Measurements from ENCODE around the gene TTLL6. TPM values are rescaled to one million over a fixed set of nuclear protein-coding genes. Genes with fewer than 3 reads are reported as not detected.

Gene TTLL6
- polyA plus RNA-seq, 2 of the 4 experiments (the other 2 are of a cell fraction) = 1.6 to 7.8 TPM

DNA sequence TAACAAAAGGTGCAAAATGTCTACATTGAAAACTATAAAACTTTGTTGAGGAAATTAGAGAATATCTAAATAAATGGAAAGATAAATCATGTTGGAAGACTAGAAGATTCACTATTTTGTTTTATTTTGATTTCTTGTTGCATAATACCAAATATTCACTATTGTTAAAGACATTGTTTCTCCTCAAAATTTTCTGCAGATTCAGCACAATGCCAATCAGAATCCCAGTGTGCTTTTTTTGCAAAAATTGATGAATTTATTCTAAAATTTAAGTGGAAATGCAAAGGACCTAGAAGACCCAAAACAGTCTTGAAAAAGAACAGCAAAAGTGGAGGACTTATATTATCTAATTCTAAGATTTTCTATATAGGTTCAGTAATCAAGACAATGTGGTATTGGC is 40.4 kb downstream of the TTLL6 start:
- TF ChIP-seq MAFK (IDR thresholded peaks at IDR 0.05; ENCODE audit: partially characterized antibody) (peak; percentile 89), FOSL2 (IDR thresholded peaks at IDR 0.05) (no peak), FOSL2 (CRISPR knock-in tag; IDR thresholded peaks at IDR 0.05) (no peak)
- Histone ChIP-seq H3K4me3 (no peak overlapping the region), H3K4me1 (no peaks in the 10 kb centered on the region), H3K4me2 (no peak overlapping the region), H3K9me3 (peaks cover 11% of the 10 kb centered on the region; the same call in 1 of the 3 replicates), H3K27ac (no peak overlapping the region)
- ATAC-seq = no peak
- FAIRE-seq = peak; percentile 95
- CTCF ChIA-PET = interaction anchor here (1.7 to 2.7 kb wide), 3 partner anchors 10 to 102 kb away, joined by 7 to 11 read pairs (median 7); no protein-coding TSS in a partner anchor
- DNase-seq (ENCODE audit: low read depth in 1 of 2, low spot score in 1 of 2) = no peak
- POLR2A ChIA-PET = no interaction called here

DNA sequence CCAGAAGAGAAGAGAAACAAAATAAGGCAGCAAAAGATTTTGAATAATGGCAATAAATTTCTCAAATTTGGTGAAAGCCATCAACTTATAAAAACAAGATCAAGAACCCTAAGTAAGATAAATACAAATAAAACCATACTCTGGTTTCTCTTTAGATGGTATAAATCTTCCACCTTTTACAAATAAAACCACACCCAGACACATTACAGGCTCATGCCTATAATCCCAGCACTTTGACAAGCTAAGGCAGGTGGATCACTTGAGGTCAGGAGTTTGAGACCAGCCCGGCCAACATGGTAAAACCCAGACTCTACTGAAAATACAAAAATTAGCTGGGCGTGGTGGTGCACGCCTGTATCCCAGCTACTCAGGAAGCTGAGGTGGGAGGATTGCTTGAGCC is 43.8 kb downstream of the TTLL6 start:
- peaks cover 11% of the 10 kb centered on the region; the same call in 1 of the 3 replicates for H3K9me3 ChIP-seq
- no peak overlapping the region for H3K4me2 ChIP-seq
- ChIA-PET POLR2A (no interaction called here), CTCF (no interaction called here)
- no peak for ATAC-seq
- no peak overlapping the region for H3K27ac ChIP-seq
- no peak for FAIRE-seq
- 91% methylated on average over 3 of the region's 3 CpGs for WGBS (ENCODE audit: missing lambda C conversion rate)
- no peak for DNase-seq (ENCODE audit: low read depth in 1 of 2, low spot score in 1 of 2)
- no peak overlapping the region for H3K4me3 ChIP-seq
- no peaks in the 10 kb centered on the region for H3K4me1 ChIP-seq
- TF ChIP-seq ZNF302 (CRISPR knock-in tag; IDR thresholded peaks at IDR 0.05) (no peak), HOXA7 (CRISPR knock-in tag; IDR thresholded peaks at IDR 0.05) (no peak), POLR2A (IDR thresholded peaks at IDR 0.05; ENCODE audit: low read length) (no peak), EP300 (IDR thresholded peaks at IDR 0.05) (no peak), EHMT2 (IDR thresholded peaks at IDR 0.05; ENCODE audit: low read depth) (no peak), JUNB (IDR thresholded peaks at IDR 0.05) (no peak), HEYL (CRISPR knock-in tag; IDR thresholded peaks at IDR 0.05) (no peak)
- TF ChIP-seq, protein P1, sequence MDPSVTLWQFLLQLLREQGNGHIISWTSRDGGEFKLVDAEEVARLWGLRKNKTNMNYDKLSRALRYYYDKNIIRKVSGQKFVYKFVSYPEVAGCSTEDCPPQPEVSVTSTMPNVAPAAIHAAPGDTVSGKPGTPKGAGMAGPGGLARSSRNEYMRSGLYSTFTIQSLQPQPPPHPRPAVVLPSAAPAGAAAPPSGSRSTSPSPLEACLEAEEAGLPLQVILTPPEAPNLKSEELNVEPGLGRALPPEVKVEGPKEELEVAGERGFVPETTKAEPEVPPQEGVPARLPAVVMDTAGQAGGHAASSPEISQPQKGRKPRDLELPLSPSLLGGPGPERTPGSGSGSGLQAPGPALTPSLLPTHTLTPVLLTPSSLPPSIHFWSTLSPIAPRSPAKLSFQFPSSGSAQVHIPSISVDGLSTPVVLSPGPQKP (IDR thresholded peaks at IDR 0.05; ENCODE audit: low read depth, low read length) = no peak

DNA sequence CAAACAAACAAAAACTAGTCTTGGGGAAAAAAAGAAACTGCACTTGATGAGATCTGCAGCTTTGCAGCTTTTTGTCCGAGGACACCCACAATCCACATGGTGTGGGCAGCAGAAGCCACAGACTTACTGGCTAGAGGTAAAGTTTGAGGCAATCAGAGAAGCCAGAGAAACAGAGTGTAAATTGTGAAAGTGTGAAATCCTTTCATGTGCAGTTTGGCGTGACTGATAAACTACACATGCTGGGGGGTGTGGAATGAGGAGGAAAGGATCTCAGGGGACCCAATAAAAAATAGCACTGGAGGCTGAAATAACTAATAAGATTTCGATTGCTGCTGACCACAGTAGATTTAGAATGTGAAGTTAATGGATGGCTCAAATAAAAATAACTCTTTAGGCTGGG is 46.1 kb downstream of the TTLL6 start:
- ChIA-PET POLR2A (no interaction called here), CTCF (interaction anchor here (18.5 kb wide), 1 partner anchor 49 kb away, joined by 171 read pairs; the partner anchor contains the start of genes PRAC1 and PRAC2)
- Histone ChIP-seq H3K27ac (no peak overlapping the region), H3K9me3 (0 out of 3 replicates have a peak, but pooled peaks cover 4% of the 10 kb centered on the region), H3K4me2 (no peak overlapping the region), H3K4me1 (no peaks in the 10 kb centered on the region), H3K4me3 (no peak overlapping the region)
- 58% methylated on average over 3 of the region's 3 CpGs for WGBS (ENCODE audit: missing lambda C conversion rate)
- FAIRE-seq = no peak
- no peak for DNase-seq (ENCODE audit: low read depth in 1 of 2, low spot score in 1 of 2)
- ATAC-seq = no peak
- no peak for TF ChIP-seq RARB (CRISPR knock-in tag; IDR thresholded peaks at IDR 0.05)
- TF ChIP-seq, protein P2, sequence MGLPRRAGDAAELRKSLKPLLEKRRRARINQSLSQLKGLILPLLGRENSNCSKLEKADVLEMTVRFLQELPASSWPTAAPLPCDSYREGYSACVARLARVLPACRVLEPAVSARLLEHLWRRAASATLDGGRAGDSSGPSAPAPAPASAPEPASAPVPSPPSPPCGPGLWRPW (IDR thresholded peaks at IDR 0.05) = no peak
- TF ChIP-seq RFX5 (IDR thresholded peaks at IDR 0.05) = no peak
- TF ChIP-seq POLR2AphosphoS2 (conservative IDR thresholded peaks at IDR 0.05; ENCODE audit: low read length) = no peak
- TF ChIP-seq, protein P3, sequence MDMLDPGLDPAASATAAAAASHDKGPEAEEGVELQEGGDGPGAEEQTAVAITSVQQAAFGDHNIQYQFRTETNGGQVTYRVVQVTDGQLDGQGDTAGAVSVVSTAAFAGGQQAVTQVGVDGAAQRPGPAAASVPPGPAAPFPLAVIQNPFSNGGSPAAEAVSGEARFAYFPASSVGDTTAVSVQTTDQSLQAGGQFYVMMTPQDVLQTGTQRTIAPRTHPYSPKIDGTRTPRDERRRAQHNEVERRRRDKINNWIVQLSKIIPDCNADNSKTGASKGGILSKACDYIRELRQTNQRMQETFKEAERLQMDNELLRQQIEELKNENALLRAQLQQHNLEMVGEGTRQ (IDR thresholded peaks at IDR 0.05) = no peak
- TF ChIP-seq FOSL2 (IDR thresholded peaks at IDR 0.05) = no peak
- TF ChIP-seq FOSL2 (CRISPR knock-in tag; IDR thresholded peaks at IDR 0.05) = no peak
- TF ChIP-seq, protein P4, sequence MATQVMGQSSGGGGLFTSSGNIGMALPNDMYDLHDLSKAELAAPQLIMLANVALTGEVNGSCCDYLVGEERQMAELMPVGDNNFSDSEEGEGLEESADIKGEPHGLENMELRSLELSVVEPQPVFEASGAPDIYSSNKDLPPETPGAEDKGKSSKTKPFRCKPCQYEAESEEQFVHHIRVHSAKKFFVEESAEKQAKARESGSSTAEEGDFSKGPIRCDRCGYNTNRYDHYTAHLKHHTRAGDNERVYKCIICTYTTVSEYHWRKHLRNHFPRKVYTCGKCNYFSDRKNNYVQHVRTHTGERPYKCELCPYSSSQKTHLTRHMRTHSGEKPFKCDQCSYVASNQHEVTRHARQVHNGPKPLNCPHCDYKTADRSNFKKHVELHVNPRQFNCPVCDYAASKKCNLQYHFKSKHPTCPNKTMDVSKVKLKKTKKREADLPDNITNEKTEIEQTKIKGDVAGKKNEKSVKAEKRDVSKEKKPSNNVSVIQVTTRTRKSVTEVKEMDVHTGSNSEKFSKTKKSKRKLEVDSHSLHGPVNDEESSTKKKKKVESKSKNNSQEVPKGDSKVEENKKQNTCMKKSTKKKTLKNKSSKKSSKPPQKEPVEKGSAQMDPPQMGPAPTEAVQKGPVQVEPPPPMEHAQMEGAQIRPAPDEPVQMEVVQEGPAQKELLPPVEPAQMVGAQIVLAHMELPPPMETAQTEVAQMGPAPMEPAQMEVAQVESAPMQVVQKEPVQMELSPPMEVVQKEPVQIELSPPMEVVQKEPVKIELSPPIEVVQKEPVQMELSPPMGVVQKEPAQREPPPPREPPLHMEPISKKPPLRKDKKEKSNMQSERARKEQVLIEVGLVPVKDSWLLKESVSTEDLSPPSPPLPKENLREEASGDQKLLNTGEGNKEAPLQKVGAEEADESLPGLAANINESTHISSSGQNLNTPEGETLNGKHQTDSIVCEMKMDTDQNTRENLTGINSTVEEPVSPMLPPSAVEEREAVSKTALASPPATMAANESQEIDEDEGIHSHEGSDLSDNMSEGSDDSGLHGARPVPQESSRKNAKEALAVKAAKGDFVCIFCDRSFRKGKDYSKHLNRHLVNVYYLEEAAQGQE (IDR thresholded peaks at IDR 0.05) = no peak
- no peak for TF ChIP-seq CEBPB (IDR thresholded peaks at IDR 0.05)
- TF ChIP-seq POLR2A (IDR thresholded peaks at IDR 0.05; ENCODE audit: low read length) = no peak
- TF ChIP-seq CHD2 (IDR thresholded peaks at IDR 0.05; ENCODE audit: low read length, partially characterized antibody) = no peak
- TF ChIP-seq RAD21 (conservative IDR thresholded peaks at IDR 0.05 in 1 of 2, IDR thresholded peaks at IDR 0.05 in 1 of 2) = no peak
- TF ChIP-seq RCOR1 (IDR thresholded peaks at IDR 0.05; ENCODE audit: low read depth, low read length) = no peak
- no peak for TF ChIP-seq TFCP2L1 (CRISPR knock-in tag; IDR thresholded peaks at IDR 0.05)
